Omental fat pad (tissue), 4 donors: ENCODE data around the gene KCNJ11. TPM values are rescaled to one million over a fixed set of nuclear protein-coding genes. Genes with fewer than 3 reads are reported as not detected.

Experiments used
- ATAC-seq: fragments of 150-250 bp; one replicate; pipeline ENCODE4 v1.9.1; 2016; ENCODE audit warnings: mild to moderate bottlenecking, moderate library complexity; ENCODE audit not compliant: low FRiP score
- DNase-seq: peaks from one replicate; pipeline ENCODE4 v3.0.0-alpha.2; 2019; ENCODE audit warnings: low spot score
- total RNA-seq, 4 donors: library from RNA; depleted of rRNA; stranded (reverse); fragments of >200 nt; gene quantifications; one replicate each; pipeline ENCODE4 v1.1.0, GENCODE V29; 2016
- TF ChIP-seq, protein P1 (sequence below), 3 donors: fragments of 450-650 bp; IDR thresholded peaks; one replicate each; pipeline ENCODE4 v1.5.1; 2016 to 2017; ENCODE audit warnings: antibody characterized with exemption in 3 of 3, mild to moderate bottlenecking in 3 of 3, moderate library complexity in 2 of 3

The KCNJ11 gene
- total RNA-seq, 4 donors from 2014 or later, result 0.37 to 6.1 (median 2.5) TPM

DNA sequence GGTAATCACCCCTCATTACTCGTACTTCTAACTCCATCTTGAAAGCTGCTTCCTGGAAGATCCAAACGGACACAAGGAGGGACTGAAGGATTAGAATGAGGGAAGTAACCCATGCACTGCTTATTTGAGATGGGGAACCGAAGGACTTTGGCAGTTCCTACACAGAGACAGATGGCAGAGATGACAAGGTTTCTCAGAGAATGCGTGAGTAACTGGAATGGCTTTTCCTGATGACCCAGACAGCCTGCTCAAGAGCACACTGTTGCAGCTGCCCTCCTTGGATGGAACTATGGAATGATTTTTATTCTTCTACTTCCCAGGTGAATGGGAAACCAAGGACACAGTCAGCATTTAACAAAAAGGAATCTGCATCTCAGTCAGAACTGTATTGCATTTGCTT is 7.3 kb downstream of the KCNJ11 start:
- TF ChIP-seq, protein P1, sequence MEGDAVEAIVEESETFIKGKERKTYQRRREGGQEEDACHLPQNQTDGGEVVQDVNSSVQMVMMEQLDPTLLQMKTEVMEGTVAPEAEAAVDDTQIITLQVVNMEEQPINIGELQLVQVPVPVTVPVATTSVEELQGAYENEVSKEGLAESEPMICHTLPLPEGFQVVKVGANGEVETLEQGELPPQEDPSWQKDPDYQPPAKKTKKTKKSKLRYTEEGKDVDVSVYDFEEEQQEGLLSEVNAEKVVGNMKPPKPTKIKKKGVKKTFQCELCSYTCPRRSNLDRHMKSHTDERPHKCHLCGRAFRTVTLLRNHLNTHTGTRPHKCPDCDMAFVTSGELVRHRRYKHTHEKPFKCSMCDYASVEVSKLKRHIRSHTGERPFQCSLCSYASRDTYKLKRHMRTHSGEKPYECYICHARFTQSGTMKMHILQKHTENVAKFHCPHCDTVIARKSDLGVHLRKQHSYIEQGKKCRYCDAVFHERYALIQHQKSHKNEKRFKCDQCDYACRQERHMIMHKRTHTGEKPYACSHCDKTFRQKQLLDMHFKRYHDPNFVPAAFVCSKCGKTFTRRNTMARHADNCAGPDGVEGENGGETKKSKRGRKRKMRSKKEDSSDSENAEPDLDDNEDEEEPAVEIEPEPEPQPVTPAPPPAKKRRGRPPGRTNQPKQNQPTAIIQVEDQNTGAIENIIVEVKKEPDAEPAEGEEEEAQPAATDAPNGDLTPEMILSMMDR (IDR thresholded peaks at IDR 0.05), result no peak

DNA sequence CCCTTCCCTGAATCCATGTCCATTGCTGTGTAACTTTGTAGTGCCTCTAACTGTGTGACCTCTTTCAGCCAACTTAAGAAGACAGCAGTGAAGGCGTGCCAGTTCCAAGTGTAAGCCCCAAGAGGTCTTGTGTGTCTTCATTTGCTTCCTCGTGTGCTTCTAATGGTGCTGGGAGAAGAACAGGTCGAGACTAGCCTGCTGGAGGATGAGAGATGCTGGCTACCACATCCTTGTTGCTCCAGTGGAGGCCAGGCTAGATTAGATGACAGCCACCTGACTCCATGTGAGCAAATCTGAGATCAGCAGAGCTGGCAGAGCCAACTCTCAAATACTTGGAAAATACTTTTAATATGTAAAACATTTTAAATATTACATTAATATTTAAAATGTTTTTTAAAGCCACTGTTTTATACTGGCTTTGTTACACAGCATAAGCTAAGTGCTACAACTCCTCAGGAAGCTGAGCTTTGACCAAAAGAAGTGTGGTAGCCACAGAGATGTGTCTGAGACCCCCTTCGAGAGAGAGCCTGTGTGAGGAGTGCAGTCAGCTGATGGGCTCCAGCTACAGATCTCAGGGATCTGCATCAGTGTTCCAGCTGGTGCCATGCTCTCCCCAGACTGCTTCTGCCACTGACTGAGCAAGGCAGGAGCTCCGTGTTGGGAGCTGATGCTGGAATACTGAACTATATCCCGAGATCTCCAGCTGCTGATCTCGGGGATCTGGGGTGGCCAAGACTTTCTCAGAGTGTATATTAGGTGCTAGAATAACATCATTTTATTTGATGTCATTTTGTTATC is 8.9 kb downstream of the KCNJ11 start:
- no peak for ATAC-seq

More for the DNA sequence above, 7.3 kb downstream of the KCNJ11 start:
- DNase-seq (no peak), ATAC-seq (no peak)

DNA sequence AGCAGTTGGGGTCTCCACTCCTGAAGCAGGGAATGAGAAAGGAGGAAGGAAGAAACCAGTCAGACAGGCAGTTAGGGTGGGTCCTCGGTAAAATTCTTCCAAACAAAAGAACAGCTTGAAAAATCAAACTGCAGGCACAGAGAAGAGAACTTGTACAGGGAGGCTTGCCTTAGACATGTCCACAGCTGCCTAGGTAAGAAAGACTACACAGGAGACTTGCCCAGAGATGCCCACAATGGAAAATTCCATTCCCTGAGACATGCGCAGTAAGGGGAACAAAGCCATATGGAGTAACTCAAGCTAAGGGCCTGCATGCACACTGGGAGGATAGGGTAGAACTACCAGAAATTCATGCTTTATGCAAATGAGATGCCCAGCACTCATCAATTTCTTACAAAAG is 9.8 kb downstream of the KCNJ11 start:
- ATAC-seq (no peak), DNase-seq (no peak)
- TF ChIP-seq, protein P1 (IDR thresholded peaks at IDR 0.05), result no peak

More for the DNA sequence above, 8.9 kb downstream of the KCNJ11 start:
- TF ChIP-seq, protein P1 (IDR thresholded peaks at IDR 0.05), result no peak
- no peak for DNase-seq

DNA sequence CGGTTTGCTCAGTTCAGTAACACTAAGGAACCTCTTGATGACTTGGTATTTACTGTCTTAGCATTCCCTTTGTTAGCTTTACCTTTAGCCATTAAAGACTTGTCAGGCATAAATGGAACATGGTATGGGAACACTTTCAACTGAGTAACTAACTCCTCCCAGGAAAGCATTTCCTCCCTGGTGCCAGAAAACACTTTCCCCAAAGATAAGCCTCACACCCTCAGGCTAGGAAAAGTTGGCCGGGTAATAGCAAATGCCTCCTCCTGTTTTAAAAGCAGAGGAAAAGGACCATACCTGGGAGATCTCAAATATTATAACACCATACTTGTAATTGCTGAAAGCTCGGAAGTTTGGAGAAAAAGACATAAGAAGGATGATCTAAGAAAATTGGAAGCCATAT is 12.0 kb downstream of the KCNJ11 start:
- DNase-seq, result no peak
- no peak for ATAC-seq
- TF ChIP-seq, protein P1 (IDR thresholded peaks at IDR 0.05), result no peak

DNA sequence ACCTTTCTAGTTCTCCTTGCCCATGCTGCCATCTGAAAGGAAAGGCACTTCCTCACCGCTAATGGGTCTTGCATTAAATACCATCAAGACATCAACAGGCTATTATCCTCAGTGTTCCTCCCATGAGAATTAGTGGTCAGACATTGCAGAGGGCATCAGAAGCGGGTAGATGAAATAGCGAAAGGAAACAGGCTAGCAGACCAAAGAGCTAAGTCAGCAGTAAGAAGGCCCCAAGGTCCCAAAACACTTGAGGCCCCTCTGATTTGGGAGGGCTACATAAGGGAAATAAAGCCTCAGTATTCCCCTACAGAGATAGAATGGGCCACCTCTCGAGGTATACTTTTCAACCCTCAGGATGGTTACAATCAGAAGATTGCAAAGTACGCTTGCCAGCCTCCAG is 12.9 kb downstream of the KCNJ11 start:
- DNase-seq (no peak), ATAC-seq (no peak)
- TF ChIP-seq, protein P1 (IDR thresholded peaks at IDR 0.05), result no peak

DNA sequence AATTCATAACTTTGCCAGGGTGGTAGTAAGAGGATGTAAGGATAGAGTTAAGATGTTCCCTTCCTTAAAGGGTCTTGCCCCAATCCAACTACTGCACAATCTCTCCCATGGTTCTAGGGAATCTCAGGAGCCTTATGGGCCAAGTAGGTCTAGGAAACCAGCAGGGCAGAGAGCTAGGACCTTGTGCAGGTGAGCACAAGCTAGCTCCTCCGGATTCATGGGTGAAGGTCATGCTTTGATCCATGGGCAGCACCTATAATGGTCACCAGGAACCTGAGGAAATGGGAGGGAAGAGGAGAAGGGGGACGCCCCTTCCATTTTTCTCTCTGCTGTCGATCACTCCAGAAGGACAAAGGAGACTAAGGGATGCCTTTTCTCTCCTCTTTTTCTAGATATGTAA is 16.8 kb downstream of the KCNJ11 start:
- ATAC-seq (no peak), DNase-seq (no peak)
- TF ChIP-seq, protein P1 (IDR thresholded peaks at IDR 0.05), result no peak

DNA sequence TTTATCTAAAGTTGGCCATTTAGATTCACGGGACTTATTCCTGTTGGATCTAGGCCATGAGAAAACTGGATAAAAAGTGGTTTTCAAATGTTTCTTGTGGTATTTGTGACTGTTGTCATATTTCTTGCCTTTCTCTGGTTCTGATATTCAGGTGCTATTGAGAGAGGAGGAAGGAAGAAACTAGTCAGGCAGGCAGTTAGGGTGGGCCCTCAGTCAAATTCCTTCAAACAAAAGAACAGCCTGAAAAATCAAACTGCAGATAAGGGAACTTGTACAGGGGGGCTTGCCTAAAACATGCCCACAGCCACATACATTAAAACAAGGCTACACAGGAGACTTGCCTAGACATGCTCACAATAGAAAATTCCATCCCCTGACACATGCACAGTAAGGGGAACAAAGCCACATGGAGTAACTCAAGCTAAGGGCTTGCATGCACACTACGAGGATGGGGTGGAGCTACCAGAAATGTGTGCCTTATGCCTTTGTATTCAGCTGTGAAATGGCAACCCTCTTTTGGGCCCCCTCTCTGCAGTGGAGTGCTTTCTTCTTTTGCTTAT is 18.7 kb downstream of the KCNJ11 start:
- TF ChIP-seq, protein P1 (IDR thresholded peaks at IDR 0.05), result no peak
- no peak for DNase-seq
- no peak for ATAC-seq
